Renal cortex interstitium (tissue), 11 donors: ENCODE data around the gene NEB. TPM values are rescaled to one million over a fixed set of nuclear protein-coding genes. Genes with fewer than 3 reads are reported as not detected.

Source experiments
- DNase-seq, 11 donors: peaks; one replicate each; pipeline ENCODE4 v3.0.0-alpha.2; 2013; ENCODE audit warnings: low read depth in 9 of 11, low spot score in 4 of 11; ENCODE audit errors: extremely low read depth in 1 of 11
- polyA plus RNA-seq, 3 donors: library from polyadenylated mRNA; unstranded; fragments of 120-200 nt; gene quantifications; one replicate each; pipeline ENCODE4 v1.2.1, GENCODE V29; 2013; ENCODE audit not compliant: insufficient read length in 3 of 3

Gene NEB
- polyA plus RNA-seq, 3 donors: 13.8 to 22.1 (median 17.5) TPM

DNA sequence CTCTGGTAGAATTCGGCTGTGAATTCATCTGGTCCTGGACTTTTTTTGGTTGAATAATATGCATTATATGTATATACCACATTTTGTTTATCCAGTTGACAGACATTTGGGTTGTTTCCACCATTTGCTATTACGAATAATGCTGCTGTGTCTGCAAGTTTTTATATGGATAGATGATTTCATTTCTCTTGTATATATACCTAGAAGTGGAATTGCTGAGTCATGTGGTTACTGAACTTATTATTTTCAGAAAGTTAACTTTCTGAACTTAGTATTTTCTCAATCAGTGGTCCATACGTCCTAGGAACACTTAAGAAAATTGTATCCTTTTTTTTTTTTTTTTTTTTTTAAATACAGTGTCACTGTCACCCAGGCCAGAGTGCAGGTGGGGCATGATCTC is 261.3 kb downstream of the NEB start:
- DNase-seq: no peak

DNA sequence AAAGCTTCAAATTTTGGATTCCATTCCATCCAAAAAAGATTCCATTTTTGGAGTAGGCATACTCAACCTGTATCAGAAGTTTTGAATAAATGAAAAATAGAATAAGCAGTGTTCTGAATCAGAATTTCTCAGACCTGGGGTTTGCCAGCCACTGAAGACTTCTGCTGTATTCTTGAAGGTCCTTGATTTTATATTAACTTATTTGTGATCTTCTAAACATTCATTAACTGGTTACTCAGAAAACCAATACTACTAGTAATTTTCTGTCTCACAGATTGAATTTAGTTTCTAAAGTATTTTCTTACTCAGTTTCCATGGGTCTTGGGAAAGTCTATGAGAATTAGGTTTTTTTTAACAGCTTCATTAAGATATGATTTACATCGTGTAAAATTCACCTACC is 263.7 kb downstream of the NEB start:
- DNase-seq: no peak

DNA sequence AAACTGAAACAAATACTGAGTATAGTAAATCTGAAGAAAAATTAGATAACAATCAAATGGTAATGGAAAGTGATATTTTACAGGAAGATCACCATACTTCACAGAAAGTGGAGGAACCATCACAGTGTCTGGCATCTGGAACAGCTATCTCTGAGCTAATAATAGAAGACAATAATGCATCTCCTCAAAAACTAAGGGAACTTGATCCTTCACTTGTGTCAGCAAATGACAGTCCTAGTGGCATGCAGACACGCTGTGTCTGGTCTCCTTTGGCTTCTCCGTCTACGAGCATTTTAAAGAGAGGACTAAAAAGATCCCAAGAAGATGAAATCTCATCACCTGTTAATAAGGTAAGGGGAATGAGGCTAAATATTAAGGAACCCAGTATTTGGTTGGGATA is 268.5 kb downstream of the NEB start:
- no peak for DNase-seq

DNA sequence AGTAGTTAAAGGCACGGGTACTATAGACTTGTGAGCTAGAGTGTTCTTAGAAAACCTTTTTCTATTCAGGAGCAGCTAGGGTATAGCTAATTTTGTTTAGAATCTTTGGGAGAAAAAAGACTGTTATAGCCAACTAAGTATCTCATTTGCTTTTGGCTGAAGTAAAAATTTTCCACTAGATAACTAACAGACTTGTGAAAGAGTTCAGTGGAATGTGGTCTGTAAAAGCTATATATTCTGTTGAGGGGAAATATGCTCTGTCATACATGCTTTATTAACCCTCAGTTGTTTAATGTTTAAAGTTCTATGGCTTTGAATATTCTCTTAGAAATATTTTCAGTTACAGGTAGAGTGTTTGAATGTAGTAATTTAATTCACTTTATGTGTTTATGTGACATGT is 274.9 kb downstream of the NEB start:
- DNase-seq: no peak

DNA sequence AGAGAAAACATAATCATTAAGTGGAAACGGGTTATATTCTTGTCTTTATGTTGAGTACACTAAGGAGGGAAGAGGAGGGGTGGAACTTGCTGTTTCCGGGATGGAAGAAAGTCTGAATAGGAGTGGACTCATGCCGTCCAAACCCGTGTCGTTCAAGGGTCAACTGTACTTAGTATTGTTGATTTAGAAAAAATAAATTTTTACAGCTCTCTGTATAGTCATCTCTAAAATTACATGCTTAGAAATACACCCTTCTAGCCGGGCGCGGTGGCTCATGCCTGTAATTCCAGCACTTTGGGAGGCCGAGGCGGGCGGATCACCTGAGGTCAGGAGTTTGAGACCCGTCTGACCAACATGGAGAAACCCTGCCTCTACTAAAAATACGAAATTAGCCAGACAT is 295.1 kb downstream of the NEB start:
- no peak for DNase-seq

DNA sequence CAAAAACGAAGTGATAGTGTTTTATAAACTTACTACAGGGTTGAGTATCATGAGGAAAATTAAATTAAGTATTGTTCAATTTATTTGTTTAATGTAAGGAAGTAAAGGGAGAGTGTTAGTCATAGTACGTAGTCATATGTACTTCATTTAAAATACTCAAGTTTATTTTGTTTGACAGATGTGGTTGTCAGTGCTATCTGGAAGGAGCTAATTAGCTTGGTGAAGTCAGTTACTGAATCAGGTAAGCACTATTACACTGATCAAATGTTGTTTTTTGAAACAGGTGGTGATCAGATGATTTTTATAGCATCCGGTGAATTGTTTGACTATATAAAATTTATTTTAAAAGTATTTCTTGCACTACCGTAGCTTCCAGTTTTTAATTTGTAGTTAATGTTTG is 295.8 kb downstream of the NEB start:
- DNase-seq: no peak

DNA sequence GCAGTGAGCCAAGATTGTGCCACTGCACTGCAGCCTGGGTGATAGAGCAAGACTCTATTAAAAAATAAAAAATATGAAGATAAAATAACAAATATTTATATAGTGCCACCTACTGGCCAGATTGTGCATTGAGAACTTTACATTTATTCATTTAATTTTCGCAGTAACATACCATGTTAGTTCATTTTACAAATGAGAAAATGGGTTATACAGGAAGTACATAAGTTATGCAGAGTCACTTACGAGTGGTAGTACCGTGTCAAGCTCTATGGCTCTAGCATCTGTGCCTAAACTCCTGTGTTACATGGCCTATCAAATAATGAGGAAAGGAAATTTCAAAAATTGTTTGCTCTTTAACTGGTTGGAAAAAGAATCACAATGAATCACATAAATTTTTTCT is 296.6 kb downstream of the NEB start:
- DNase-seq: peak in 5 of 11 donors; percentile 0 to 9 (median 4)

Other genes starting within 250 kb of the NEB start
- gene ARL5A, start 93.9 kb upstream of the NEB start, polyA plus RNA-seq: 10 to 100 TPM; 37.5 to 43.5 (median 41.3) TPM